GM12874 (cell line): ENCODE measurements around the gene PCDH19.

Experiments used
- TF ChIP-seq, protein P1 (sequence below): IDR thresholded peaks from 2 replicates; pipeline ENCODE4 v1.5.1; 2011; ENCODE audit warnings: low read depth, mild to moderate bottlenecking, control low read depth, low read length, moderate library complexity; ENCODE audit not compliant: insufficient read depth

Gene PCDH19

DNA sequence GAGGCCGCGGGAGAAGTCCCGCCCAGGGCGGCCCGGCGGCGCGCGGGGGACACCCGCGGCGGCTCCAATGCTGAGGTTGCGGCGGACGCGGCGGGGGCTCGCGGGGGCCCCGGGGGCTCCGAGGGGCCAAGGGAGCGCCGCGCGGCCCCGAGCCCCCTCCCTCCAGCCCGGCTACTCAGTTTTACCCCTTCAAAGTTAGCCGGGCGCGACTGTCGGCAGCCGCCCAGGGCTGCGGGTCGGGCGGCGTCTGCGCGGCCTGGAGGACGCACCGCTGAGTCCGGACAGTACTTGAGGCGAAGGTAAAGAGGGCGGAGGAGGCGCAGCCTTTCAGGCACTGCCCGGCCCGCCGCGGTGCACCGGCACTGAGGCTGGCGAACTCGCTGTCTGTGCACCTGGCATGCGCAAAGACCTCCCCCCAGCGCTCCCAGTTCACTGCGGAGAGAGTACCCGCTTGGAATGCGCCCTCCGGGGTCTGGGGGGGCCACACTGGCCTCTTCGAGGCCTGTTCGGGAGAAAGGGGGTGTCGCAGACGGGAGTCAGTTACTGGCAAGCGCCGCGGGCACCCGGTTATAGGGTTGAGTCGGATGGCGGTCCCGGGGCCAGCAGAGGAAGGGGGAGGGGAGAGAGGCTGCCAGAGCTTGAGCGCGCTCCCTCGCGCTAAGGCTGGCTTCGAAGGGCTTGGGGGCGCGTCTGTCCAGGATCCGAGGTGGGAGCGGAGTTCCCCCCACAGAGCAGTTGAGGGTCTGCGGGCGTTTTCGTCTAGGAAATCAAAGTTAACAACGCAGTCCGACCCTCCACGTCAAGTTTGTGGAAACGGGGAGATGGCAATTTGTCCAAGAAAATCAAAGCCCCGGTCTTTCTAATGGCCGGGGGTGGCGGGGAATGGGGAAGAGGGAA is 1.1 kb downstream of the PCDH19 start:
- TF ChIP-seq, protein P1, sequence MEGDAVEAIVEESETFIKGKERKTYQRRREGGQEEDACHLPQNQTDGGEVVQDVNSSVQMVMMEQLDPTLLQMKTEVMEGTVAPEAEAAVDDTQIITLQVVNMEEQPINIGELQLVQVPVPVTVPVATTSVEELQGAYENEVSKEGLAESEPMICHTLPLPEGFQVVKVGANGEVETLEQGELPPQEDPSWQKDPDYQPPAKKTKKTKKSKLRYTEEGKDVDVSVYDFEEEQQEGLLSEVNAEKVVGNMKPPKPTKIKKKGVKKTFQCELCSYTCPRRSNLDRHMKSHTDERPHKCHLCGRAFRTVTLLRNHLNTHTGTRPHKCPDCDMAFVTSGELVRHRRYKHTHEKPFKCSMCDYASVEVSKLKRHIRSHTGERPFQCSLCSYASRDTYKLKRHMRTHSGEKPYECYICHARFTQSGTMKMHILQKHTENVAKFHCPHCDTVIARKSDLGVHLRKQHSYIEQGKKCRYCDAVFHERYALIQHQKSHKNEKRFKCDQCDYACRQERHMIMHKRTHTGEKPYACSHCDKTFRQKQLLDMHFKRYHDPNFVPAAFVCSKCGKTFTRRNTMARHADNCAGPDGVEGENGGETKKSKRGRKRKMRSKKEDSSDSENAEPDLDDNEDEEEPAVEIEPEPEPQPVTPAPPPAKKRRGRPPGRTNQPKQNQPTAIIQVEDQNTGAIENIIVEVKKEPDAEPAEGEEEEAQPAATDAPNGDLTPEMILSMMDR = no peak

DNA sequence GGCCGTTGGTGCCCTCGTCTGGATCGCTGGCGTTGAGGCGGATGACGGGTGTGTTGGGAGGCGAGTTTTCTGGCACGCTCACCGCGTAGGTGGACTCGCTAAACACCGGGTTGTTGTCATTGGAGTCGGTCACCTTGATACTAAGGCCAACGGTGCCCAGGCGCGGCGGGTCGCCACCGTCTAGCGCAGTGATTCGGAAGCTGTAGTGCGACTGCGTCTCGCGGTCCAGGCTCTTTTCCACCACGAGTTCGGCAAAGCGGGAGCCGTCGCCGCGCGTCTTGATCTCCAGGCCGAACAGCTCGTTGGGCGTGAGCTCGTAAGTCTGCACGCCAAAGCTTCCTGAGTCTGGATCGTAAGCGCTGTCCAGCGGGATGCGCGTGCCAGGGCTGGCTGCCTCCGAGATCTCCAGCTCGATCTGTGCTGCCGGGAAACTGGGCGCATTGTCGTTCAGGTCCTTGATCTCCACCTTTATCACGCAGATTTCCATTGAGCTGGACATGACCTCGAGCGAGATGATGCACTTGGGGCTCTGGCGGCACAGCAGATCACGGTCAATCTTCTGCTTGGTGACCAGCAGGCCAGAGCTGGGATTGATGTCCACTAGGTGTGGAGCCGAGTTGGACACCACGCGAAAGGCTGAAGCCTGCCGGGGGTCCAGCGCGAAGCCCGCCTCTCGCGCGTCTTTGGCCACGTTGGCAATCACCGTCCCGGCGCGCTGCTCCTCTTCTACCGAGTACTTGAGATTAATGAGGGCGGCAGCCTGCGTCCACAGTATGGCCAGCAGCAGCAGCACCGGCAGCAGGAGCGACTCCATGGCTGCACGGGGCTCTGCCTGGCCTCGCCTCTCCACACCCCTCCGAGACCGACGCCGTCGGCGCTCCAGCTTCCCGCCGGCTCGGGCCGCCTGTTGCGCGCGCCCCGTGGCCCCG is 2.0 kb downstream of the PCDH19 start:
- TF ChIP-seq, protein P1 = no peak

GRCh38 chrX:100407147-100407783 is 2.8 kb downstream of the PCDH19 start:
- TF ChIP-seq, protein P1 = no peak

GRCh38 chrX:100405424-100405823 is 4.6 kb downstream of the PCDH19 start:
- TF ChIP-seq, protein P1 = no peak

- TF ChIP-seq, protein P1 = no peak
These were observed 5.2 kb downstream of the PCDH19 start for GRCh38 chrX:100404851-100405250.

GRCh38 chrX:100395781-100396180 is 14.3 kb downstream of the PCDH19 start:
- TF ChIP-seq, protein P1 = no peak

DNA sequence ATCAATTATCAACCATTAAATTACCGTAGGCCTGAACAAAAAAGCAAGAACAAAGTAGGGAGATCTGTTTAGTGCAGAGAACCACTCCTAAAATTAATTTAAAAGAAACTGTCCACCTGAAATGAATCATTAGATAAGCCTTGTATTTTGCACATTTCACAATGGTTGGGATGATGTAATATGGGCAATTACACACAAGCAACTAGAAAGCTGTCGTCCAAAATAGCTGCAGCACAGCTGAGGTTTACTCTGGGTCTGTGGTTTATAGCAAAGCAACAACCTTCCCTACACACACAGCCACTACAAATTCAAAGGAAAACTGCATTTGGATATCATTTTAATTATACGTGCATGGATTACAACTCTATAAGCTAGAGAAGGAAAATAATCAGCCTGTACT is 28.5 kb downstream of the PCDH19 start:
- TF ChIP-seq, protein P1 = no peak
